ENCODE results near the gene SLC22A17. TPM values are rescaled to one million over a fixed set of nuclear protein-coding genes. Genes with fewer than 3 reads are reported as not detected.

Gene SLC22A17
- total and polyA plus RNA-seq, 7 donors, result 0.60 to 38.8 (median 18.1) TPM

GRCh38 chr14:23379366-23380196 lies 26.9 kb upstream of the SLC22A17 start:
- no peak for DNase-seq
- H3K9me3 ChIP-seq, result no peaks in the 10 kb centered on the region

GRCh38 chr14:23378612-23379220 lies 26.0 kb upstream of the SLC22A17 start:
- H3K27me3 ChIP-seq, result no peaks in the 10 kb centered on the region
- 81 to 88% methylated on average over 11 of the region's 11 CpGs for WGBS, 2 donors
- no peaks in the 10 kb centered on the region for H3K9me3 ChIP-seq
- no peak for DNase-seq
- H3K27ac ChIP-seq, result no peak overlapping the region
- H3K36me3 ChIP-seq, result no peaks in the 10 kb centered on the region
- H3K4me1 ChIP-seq, result no peaks in the 10 kb centered on the region
- no peak overlapping the region for H3K4me3 ChIP-seq
- intact Hi-C loops (cut with DNase I), result no loop called here
- TF ChIP-seq POLR2AphosphoS5 (IDR thresholded peaks at IDR 0.05), result no peak
- TF ChIP-seq EP300 (IDR thresholded peaks at IDR 0.05), result no peak
- TF ChIP-seq POLR2A (IDR thresholded peaks at IDR 0.05), result no peak
- no peak for TF ChIP-seq CTCF (IDR thresholded peaks at IDR 0.05)

More at GRCh38 chr14:23379366-23380196, 26.9 kb upstream of the SLC22A17 start:
- H3K4me3 ChIP-seq, result no peak overlapping the region
- H3K36me3 ChIP-seq, result no peaks in the 10 kb centered on the region
- H3K4me1 ChIP-seq, result no peaks in the 10 kb centered on the region
- no peak overlapping the region for H3K27ac ChIP-seq
- intact Hi-C loops (cut with DNase I), result loop anchor here (1.0 to 5.0 kb wide), 2 partner anchors 51 to 112 kb away; no protein-coding TSS in a partner anchor
- H3K27me3 ChIP-seq, result no peaks in the 10 kb centered on the region
- 34 to 40% methylated on average over 12 of the region's 12 CpGs for WGBS, 2 donors
- no peak for TF ChIP-seq EP300 (IDR thresholded peaks at IDR 0.05)
- peak in 2 of 4 donors; percentile 44 to 51 for TF ChIP-seq POLR2AphosphoS5 (IDR thresholded peaks at IDR 0.05)
- peak; percentile 86 to 93 (median 91) for TF ChIP-seq CTCF (IDR thresholded peaks at IDR 0.05)
- TF ChIP-seq POLR2A (IDR thresholded peaks at IDR 0.05), result no peak

GRCh38 chr14:23377573-23378563 lies 25.2 kb upstream of the SLC22A17 start:
- 88% methylated on average over 14 of the region's 14 CpGs for WGBS, 2 donors
- H3K4me1 ChIP-seq, result no peaks in the 10 kb centered on the region
- peak overlapping the region in 2 of 4 donors; percentile 10 to 29 for H3K4me3 ChIP-seq
- no peak for DNase-seq
- no peaks in the 10 kb centered on the region for H3K36me3 ChIP-seq
- H3K27me3 ChIP-seq, result no peaks in the 10 kb centered on the region
- TF ChIP-seq POLR2AphosphoS5 (IDR thresholded peaks at IDR 0.05) (no peak), EP300 (IDR thresholded peaks at IDR 0.05) (no peak), CTCF (IDR thresholded peaks at IDR 0.05) (no peak), POLR2A (IDR thresholded peaks at IDR 0.05) (no peak)
- intact Hi-C loops (cut with DNase I), result no loop called here
- no peaks in the 10 kb centered on the region for H3K9me3 ChIP-seq
- peak overlapping the region in 3 of 4 donors; percentile 25 to 63 (median 34) for H3K27ac ChIP-seq

- no peaks in the 10 kb centered on the region for H3K4me1 ChIP-seq
- peak overlapping the region; percentile 25 to 63 (median 36) for H3K27ac ChIP-seq
- DNase-seq, result no peak
- no peaks in the 10 kb centered on the region for H3K27me3 ChIP-seq
- peak overlapping the region in 3 of 4 donors; percentile 10 to 29 (median 13) for H3K4me3 ChIP-seq
- no peak for TF ChIP-seq POLR2A (IDR thresholded peaks at IDR 0.05)
- TF ChIP-seq EP300 (IDR thresholded peaks at IDR 0.05), result no peak
- no peaks in the 10 kb centered on the region for H3K36me3 ChIP-seq
- WGBS, 2 donors, result 72 to 81% methylated on average over 11 of the region's 11 CpGs
- H3K9me3 ChIP-seq, result no peaks in the 10 kb centered on the region
- intact Hi-C loops (cut with DNase I), result no loop called here
These were observed 24.5 kb upstream of the SLC22A17 start for GRCh38 chr14:23377198-23377550.

All from sigmoid colon (tissue), 7 donors.